Cardiac septum (tissue), 1 donor: ENCODE measurements around the gene FYN. TPM values are rescaled to one million over a fixed set of nuclear protein-coding genes. Genes with fewer than 3 reads are reported as not detected.

Source experiments
- DNase-seq: peaks from one replicate; pipeline ENCODE4 v3.0.0-alpha.2; 2020; ENCODE audit warnings: low spot score
- intact Hi-C: fragments of 100-400 bp; cut with DNase I; formaldehyde crosslinking; loops from one replicate; pipeline ENCODE4 v1.14.0; 2022
- total RNA-seq: library from RNA; stranded (reverse); fragmentation: NEBNext Ultra II Directional; extraction: Animal tissue kit (Norgen Biotek cat#: 25700); gene quantifications from one replicate; pipeline ENCODE4 v1.2.1, GENCODE V29; 2021
- donor health status: DM: no; HTN: no; CAD: no.

Gene FYN
- total RNA-seq, 1 donor from 2014 or later: 65.3 TPM

DNA sequence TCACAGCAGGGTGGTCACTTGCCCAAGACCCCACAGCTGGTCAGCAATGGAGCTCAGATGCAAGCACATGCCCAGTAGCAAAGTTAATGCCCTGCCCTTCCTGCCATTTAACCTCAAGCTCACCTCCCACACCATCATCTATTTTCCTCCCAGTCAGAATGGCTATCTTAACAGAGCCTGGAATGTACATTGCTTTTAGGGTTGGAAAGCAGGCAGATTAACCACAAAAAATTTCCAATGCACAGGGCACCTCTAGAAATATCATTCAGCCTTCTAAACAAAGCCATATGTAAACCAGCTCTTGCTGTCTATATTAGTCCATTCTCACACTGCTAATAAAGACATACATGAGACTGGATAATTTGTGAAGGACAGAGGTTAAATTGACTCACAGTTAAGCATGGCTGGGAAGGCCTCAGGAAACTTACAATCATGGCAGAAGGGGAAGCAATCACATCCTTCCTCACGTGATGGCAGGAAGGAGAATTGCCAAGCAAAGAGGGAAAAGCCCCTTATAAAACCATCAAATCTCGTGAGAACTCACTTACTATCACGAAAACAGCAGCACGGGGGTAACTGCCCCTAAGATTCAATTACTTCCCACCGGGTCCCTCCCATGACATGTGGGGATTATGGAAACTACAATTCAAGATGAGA lies 106.9 kb downstream of the FYN start:
- intact Hi-C loops: no loop called here
- DNase-seq: no peak

DNA sequence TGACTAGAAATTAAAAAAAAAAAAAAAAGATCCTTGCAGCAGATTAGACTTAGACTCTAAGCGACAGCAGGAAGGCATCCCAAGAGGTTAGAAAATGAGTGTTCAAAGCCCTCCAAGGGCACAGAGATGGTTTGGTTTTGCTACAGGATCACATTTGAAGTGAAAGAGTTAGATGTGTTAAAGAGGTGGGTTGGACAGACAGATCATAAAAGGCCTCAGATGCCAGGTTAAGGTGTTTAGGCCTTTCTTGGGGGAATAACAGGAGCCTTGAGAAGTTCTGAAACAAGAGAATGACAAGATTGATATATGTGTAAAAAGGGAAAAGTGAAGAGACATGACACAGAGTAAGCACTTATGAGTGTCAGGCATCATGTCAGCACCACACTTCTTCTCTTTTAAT lies 107.5 kb downstream of the FYN start:
- no peak for DNase-seq
- intact Hi-C loops: no loop called here

DNA sequence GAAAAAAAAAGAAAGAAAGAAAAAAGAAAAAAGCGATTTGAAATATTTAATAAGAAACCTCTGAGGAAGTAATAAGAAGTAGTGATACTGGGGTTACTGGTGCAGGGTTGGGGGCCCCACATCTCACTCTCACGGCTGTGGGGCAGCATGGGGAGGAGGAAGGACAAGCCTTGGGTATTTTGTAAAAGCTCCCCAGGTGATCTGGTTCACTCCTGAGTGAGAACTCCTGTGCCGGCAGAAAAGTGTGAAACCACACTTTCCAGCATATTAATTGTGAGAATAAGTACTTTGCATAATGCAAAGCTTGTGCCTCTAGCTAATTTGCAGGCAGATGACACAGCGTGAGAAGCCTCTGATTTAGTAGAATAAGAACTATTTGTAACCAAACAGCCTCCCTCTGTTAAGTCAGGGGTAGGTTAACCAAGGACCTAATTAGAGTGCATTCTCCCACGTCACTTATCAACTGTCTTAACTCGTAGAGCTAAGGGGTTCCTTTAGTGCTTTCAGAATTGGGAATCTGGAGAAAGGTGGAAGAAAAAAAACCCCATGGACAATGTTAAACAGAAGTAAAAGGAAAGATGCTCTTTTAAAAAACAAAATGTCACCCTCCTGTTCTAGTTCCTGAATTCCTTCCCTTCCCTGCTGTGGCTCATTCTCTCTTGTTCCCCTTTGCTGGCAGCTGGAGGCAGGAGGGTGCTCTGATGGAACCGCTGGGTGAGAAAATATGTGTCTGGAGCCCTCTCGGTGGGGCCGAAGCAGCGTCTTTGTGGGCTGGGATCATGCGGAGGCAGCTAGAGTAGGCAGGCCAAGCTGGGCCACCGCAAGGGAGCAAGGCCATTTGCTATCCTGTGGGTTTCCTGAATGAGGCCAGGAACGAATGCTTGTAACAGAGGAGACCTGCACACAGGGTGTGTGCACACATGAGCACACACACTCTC lies 108.7 kb downstream of the FYN start:
- DNase-seq: no peak
- intact Hi-C loops: loop anchor here (5.0 kb wide), 1 partner anchor 108 kb away; the partner anchor contains the start of gene FYN

DNA sequence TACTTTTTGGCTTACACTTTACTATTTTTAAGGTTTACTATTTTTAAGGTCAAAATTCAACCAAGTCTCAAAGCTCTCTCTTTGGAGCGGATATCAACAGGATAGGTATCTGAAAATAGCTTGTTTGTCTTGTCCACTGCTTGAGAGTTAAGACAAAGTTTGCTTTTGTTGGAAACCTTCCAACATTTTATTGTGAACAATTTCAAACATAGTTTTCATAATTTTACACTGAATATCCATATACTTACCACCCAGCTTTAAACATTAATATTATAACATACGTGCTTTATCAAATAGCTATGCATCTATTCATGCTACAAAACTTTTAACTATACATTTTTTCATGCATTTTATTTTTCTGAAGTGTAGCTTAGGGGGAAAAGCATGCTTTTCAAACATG lies 109.9 kb downstream of the FYN start:
- intact Hi-C loops: loop anchor here (5.0 kb wide), 1 partner anchor 109 kb away; the partner anchor contains the start of gene FYN
- DNase-seq: no peak

DNA sequence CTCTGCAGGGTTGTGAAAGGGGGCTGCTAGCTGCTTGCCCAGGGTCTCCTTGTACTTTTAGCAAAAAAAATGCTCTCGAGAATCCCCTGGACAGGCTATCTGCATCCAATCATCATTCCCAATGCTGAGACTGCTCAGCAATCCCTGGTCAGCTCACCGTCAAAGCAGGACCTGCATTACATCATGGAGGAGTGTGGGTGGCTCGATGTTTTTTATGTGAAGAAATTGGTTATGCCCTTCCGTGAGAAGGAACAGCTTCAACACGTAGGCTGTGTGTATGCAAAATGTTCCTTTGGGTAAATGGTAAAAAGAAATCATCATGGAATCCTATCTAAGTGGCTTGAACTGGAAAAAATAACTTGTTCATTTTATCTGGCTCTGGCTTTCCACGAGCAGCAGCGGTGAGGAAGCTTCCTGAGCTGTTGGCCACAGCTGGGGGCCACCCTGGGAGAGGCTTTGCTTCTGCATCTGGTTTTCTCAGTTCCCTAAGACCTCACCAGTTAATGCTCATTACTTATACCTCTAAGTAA lies 111.4 kb downstream of the FYN start:
- intact Hi-C loops: loop anchor here (5.0 kb wide), 1 partner anchor 110 kb away; the partner anchor contains the start of gene FYN
- DNase-seq: no peak

DNA sequence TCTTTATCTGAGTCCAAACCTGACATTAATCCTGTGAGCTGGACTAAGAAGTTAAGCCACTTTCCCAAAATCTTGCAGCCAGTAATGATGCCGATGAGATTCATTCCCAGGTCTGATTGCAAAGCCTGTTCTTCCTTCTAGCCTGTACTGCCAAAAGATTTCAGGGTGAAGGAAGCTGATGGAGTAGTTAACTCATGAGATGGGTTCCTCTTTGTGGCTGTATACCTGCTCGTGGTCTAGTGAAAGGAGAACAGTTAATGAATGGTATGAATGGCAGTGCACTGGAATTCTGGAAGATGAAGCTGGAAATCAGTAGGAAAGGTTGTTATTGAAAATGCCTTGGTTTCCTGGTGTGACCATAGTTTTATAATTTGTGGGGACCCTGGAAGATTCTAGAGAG lies 112.0 kb downstream of the FYN start:
- DNase-seq: no peak

DNA sequence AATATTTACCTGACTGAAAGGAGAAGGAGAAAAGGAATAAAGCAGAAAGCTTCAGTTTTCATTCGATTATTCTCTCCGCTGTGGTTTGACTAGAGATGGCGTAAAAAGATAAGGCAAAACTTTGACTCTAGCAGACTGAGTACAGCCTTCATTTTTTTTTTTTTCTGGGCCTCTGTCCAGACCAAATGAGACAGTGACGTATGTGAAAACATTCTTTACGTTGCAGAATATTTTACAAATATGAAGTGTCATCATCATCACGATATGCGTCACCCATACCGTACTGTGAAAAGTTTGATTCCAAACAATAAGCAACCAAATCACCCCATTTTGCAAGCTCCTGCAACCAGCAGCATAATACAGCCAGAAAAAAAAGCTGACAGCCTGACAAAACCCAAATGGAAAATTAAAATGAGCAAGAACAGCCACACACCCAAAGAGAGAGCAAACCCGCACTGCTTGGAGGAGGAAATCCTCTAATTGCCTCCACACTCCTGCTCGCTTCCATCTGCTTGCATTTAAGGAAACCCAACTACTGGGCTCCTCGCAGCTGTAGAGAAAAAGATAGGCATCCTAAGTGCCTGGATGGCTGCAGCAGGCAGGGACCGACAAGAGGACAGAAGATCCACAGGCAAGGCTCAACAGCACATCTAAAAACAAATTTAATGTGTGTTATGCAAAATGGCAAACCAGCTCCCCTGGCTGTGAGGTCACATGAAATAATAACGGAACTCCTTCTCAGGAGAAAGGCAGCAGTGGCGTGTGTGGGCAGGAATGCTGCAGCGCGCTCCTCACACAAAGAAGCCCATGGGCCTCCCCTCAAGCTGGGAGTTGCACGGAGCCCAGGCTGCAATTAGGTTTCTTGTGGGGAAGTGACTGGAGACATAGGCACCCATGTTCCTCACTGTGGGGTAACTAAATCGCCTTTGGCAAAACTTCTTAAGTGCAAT lies 113.1 kb downstream of the FYN start:
- intact Hi-C loops: loop anchor here (5.0 kb wide), 1 partner anchor 112 kb away; the partner anchor contains the start of gene FYN
- DNase-seq: no peak

More for the DNA sequence above, 112.0 kb downstream of the FYN start:
- intact Hi-C loops: loop anchor here (5.0 kb wide), 1 partner anchor 111 kb away; the partner anchor contains the start of gene FYN

DNA sequence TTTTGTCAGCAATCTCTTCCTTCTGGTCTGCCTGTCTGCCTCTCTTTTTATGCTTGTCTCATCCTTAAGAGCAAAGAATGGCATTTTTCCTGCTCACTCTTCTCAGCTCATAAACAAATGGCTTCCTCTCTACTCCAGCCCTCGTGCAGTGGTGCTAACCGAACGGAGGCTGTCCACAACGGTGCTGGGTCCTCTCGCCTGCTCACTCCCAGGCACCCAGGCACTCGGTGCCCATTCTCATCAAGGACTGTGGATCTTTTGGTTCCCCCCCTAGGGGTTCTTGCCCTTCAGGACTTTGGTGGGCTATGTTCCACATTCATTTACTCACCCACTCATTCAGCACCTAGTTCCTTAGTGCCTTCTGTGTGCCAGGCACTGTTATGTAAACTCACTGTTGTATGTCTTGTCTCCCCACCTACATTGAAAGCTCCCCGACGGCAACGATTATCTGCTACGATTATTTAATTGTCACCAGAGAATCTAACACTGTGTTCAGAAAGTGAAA lies 113.9 kb downstream of the FYN start:
- intact Hi-C loops: no loop called here
- no peak for DNase-seq

DNA sequence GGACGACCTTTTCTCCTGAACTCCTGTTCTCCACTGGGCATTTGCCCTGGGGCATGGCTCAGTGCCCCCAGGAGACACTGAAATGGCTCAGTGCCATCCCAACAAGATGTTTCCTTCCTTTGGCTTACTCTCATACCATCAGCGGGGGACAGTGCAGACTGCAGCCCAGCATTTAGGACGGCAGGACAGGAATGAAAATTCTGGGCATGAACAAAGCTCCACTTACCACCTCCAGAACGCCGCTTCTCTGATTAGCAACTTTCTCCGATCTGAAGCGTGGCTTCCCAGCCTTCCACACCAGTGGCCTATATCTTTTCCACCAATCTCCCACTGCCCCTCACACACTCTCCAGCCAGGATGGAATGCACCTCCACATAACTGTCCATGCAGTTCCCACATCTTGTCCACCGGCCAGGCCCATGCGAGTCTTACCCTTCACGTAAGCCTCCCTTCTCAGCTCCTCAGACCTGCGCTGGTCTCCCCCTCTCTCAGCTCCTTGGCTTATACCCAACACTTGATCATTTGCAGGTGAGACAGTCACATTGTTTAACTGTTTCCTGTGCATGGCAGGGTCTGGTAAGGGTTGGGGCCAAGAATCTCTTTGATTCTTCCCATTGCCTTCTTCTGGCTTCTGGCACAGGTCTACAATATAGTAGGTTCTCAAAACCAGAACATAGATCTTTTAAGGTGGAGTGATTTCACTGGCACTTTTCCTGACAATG lies 114.5 kb downstream of the FYN start:
- intact Hi-C loops: no loop called here
- DNase-seq: no peak

DNA sequence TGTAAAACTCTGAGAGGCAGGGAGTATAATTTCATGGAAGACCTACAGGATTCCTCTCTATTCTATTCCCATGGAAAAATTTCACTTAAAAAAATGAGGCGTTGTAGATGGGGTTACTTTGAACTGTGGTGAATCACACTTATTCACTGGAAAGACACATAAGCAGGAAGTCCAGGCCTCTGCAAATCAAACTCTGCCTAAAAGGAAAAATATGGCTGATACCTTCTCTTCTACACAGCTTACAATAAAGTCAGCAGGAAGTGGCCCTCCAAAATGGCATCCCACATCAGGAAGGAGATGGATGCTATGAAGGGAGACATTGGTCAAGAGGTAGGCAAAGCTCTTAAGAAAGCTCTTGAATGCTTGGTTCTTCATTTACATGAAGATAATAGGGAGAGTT lies 115.9 kb downstream of the FYN start:
- intact Hi-C loops: no loop called here
- DNase-seq: no peak

DNA sequence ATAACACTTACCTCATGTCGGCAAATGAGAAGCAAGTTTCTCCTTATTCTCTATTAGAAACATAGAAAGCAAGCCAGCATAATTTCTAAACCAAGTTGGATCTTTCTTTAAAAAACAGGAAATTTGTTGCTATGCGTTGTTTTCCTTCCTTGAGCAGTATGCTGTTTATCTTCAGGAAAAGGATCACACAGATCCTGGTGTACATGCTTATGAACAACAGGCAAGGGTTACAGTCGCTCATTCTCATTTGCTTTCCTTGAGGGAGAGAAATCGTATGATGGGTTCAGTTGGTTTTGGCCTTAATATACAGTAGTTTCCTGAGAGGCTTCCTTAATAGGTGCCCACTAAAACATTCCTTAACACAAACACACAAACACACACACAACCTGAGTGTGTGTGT lies 118.8 kb downstream of the FYN start:
- DNase-seq: no peak
- intact Hi-C loops: no loop called here

DNA sequence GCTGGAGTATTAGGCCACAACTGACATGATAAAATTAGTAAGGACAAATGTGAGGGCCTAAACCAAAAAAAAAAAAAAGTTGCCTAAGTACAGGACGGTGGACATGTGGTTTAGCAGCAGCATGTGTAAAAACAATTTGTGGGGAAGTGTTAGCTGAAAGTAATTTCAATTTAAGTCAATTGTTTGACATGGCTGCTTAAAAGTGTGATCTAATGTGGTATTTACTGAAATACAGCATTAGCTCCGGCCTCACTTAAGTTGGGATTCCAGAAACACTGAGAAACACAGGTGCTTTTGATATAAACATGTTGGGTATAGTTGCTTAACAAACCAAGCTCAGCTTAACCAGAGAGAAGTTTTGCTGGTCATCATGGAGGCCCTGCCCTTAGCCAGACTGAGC lies 119.7 kb downstream of the FYN start:
- intact Hi-C loops: no loop called here

DNA sequence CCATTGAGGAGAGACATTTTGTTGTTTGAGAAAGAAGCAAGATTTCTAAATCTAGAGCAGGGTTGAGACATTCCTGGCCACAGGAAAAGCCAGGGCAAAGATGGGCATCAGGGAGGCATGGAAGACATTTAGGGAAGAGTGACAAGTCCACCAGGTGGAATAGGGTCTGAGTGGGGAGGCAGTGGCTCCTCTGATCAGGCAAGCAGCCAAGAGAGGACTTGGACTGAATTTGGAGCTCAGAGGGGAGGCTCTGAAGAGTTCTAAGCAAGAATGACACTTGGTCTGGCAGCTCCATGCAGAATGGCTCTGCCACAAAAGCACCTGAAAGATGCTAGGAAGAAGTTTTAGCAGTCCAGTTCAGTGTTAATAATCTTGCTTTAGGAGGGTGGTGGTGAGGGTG lies 120.8 kb downstream of the FYN start:
- DNase-seq: no peak
- intact Hi-C loops: no loop called here

More for the DNA sequence above, 119.7 kb downstream of the FYN start:
- no peak for DNase-seq

DNA sequence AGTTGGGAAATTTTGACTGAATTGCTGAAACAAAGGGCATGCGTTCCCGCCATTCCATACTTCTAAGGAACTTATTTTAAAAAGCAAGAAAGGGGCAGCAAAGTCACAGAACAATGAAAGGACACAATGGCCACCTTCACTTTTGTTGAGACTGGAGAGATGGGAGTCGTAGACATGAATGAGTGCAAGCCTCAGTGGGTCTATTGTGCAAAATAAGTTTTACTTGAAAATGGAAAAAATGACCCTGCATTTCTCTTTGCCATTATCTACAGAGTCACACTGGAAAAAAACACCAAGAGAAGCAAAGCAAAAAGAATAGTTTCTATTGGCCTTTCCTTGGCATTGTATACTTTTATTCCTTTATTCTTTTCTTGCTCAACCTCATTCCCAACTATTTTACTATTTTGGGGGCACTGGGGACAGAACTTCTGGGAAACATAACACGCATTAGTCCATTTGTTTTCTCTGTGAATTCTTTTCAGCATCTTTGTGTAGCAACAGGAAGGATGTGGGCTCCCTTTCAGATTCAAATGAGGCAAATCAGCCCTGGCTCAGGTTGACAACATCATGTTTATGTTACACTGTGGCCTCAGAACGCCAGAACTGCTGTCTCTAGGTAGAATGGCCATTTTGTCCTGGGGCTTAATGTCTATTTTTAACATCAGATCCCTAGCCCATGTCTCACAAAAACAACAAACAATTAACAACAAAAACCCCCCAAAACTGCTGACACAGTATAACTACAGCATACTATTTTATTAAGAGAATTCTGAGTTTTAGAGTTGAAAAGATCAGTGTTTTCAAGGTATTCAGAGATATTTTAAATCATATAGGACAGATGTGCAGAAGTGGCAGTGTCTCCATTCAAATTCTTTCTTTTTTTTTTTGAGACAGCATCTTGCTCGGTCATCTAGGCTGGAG lies 122.2 kb downstream of the FYN start:
- intact Hi-C loops: no loop called here
- DNase-seq: no peak

DNA sequence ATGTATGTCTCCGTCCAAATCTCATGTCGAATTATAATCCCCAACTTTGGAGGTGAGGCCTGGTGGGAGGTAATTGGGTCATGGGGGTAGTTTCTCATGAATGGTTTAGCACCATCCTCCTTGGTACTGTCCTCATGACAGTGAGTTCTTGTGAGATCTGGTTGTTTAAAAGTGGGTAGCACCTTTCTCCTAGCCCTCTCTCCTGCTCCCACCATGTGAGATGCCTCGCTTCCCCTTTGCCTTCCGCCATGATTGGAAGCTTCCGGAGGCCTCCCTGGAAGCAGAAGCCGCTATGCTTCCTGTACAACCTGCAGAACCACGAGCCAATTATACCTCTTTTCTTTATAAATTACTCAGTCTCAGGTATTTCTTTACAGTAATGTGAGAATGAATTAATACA lies 123.1 kb downstream of the FYN start:
- DNase-seq: no peak
- intact Hi-C loops: no loop called here

DNA sequence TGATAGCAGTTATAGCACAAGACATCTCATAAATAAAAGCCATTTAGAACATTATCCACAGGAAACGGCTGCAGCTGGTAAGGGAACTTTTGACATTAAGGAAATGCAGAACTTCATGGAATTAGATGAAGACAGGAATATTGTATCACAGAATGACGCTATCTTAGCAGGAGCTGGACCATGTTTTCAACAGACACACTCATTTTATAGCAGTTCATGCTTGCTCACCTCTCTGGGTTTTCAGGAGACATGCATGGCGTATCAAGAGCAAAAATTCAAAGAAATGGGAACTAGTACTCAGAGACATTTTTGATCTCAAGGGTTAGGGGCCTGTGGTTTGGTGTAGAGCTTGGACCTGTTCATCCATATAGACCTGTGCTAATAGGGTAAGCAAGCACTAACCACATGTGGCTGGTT lies 125.0 kb downstream of the FYN start:
- intact Hi-C loops: no loop called here
- no peak for DNase-seq

DNA sequence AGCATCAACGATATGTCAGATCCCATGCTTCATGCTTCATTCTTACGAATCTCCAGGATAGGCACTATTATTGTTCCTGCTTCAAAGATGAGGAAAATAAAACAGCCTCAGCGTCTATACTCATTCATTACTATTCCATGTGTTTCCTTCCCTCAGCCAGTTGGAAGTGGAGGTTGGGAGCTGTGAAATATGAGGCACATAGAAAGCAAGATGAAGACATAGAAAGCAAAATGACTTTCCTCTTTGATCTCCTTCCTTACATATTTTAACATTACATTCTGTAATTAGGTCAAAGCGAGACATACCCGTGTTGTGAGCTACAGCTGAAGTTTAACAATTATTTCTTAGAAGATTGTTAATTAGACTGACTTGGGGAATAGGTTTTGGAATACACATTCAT lies 125.4 kb downstream of the FYN start:
- intact Hi-C loops: no loop called here
- DNase-seq: no peak
